DOHH2 (cell line): ENCODE measurements around the gene ITPK1.

Experiments
- H3F3A ChIP-seq: fragments of 200-600 bp; sonication (generic), shearing (Covaris generic); 2 replicates; pipeline ENCODE4 v1.6.0; 2016; ENCODE audit warnings: antibody characterized with exemption, mild to moderate bottlenecking; ENCODE audit not compliant: control insufficient read depth, insufficient read depth
- H3K27ac ChIP-seq: fragments of 200-600 bp; sonication (generic); 2 replicates; pipeline ENCODE4 v1.5.1; 2014; ENCODE audit warnings: low read depth, mild to moderate bottlenecking, low read length, moderate library complexity
- H3K27me3 ChIP-seq: fragments of 200-600 bp; sonication (generic); 2 replicates; pipeline ENCODE4 v1.6.1; 2014; ENCODE audit warnings: mild to moderate bottlenecking, low read length, mixed read lengths; ENCODE audit not compliant: control insufficient read depth
- H3K36me3 ChIP-seq: fragments of 200-600 bp; sonication (generic); 2 replicates; pipeline ENCODE4 v1.6.1; 2014; ENCODE audit warnings: mild to moderate bottlenecking, low read length, moderate library complexity, mixed read lengths; ENCODE audit not compliant: control insufficient read depth
- H3K4me1 ChIP-seq: fragments of 200-600 bp; sonication (generic); 2 replicates; pipeline ENCODE4 v1.6.1; 2014; ENCODE audit warnings: mild to moderate bottlenecking, low read length, mixed read lengths; ENCODE audit not compliant: control insufficient read depth
- H3K4me2 ChIP-seq: fragments of 200-600 bp; sonication (generic); 2 replicates; pipeline ENCODE4 v1.6.0; 2014; ENCODE audit warnings: mild to moderate bottlenecking, low read length, moderate library complexity
- H3K4me3 ChIP-seq: fragments of 200-600 bp; sonication (generic); 2 replicates; pipeline ENCODE4 v1.5.1; 2014; ENCODE audit warnings: mild to moderate bottlenecking, low read length, mixed read lengths
- H3K79me2 ChIP-seq: fragments of 200-600 bp; sonication (generic); 2 replicates; pipeline ENCODE4 v1.6.1; 2014; ENCODE audit warnings: mild to moderate bottlenecking, low read length, mixed read lengths; ENCODE audit not compliant: control insufficient read depth
- H3K9me2 ChIP-seq: fragments of 200-600 bp; sonication (generic); replicated peaks from 2 replicates; pipeline ENCODE4 v1.6.1; 2014; ENCODE audit warnings: mild to moderate bottlenecking, low read length, mixed read lengths; ENCODE audit not compliant: control insufficient read depth
- H3K9me3 ChIP-seq: fragments of 200-600 bp; sonication (generic); 2 replicates; pipeline ENCODE4 v1.6.1; 2014; ENCODE audit warnings: antibody characterized with exemption, low read length, mixed read lengths; ENCODE audit not compliant: control insufficient read depth, insufficient read depth
- H4K20me1 ChIP-seq: fragments of 200-600 bp; sonication (generic); 2 replicates; pipeline ENCODE4 v1.6.0; 2014; ENCODE audit warnings: low read depth, mild to moderate bottlenecking, antibody characterized with exemption, low read length, moderate library complexity; ENCODE audit not compliant: control insufficient read depth, insufficient read depth
- EZH2phosphoT487 ChIP-seq: fragments of 200-600 bp; sonication (generic); IDR thresholded peaks from 2 replicates; pipeline ENCODE4 v1.6.1; 2017; ENCODE audit warnings: borderline replicate concordance, mild to moderate bottlenecking, antibody characterized with exemption, low read length, moderate library complexity, mixed read lengths
- TF ChIP-seq, protein P1 (sequence below): fragments of 200-600 bp; sonication (generic); IDR thresholded peaks from one replicate; pipeline ENCODE4 v1.5.1; 2014; ENCODE audit warnings: antibody characterized with exemption, mild to moderate bottlenecking, low read depth, low read length; ENCODE audit not compliant: poor library complexity, severe bottlenecking

ITPK1 gene

GRCh38 chr14:93011650-93012325, 103.9 kb downstream of the ITPK1 start:
- Histone ChIP-seq H3K27ac (no peak overlapping the region), H4K20me1 (no peaks in the 10 kb centered on the region), H3K9me2 (no peaks in the 10 kb centered on the region), H3K36me3 (no peaks in the 10 kb centered on the region), H3K4me2 (no peak overlapping the region), H3F3A (no peaks in the 10 kb centered on the region), H3K9me3 (no peaks in the 10 kb centered on the region), H3K79me2 (no peaks in the 10 kb centered on the region), H3K4me1 (0 out of 2 replicates have a peak, but pooled peaks cover 2% of the 10 kb centered on the region), H3K27me3 (no peaks in the 10 kb centered on the region), H3K4me3 (no peak overlapping the region)
- no peak for TF ChIP-seq EZH2phosphoT487
- TF ChIP-seq, protein P1, sequence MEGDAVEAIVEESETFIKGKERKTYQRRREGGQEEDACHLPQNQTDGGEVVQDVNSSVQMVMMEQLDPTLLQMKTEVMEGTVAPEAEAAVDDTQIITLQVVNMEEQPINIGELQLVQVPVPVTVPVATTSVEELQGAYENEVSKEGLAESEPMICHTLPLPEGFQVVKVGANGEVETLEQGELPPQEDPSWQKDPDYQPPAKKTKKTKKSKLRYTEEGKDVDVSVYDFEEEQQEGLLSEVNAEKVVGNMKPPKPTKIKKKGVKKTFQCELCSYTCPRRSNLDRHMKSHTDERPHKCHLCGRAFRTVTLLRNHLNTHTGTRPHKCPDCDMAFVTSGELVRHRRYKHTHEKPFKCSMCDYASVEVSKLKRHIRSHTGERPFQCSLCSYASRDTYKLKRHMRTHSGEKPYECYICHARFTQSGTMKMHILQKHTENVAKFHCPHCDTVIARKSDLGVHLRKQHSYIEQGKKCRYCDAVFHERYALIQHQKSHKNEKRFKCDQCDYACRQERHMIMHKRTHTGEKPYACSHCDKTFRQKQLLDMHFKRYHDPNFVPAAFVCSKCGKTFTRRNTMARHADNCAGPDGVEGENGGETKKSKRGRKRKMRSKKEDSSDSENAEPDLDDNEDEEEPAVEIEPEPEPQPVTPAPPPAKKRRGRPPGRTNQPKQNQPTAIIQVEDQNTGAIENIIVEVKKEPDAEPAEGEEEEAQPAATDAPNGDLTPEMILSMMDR, result no peak

GRCh38 chr14:93011141-93011529, 104.6 kb downstream of the ITPK1 start:
- TF ChIP-seq EZH2phosphoT487, result no peak
- TF ChIP-seq, protein P1, result no peak
- H3K4me1 ChIP-seq, result 0 out of 2 replicates have a peak, but pooled peaks cover 2% of the 10 kb centered on the region

DNA sequence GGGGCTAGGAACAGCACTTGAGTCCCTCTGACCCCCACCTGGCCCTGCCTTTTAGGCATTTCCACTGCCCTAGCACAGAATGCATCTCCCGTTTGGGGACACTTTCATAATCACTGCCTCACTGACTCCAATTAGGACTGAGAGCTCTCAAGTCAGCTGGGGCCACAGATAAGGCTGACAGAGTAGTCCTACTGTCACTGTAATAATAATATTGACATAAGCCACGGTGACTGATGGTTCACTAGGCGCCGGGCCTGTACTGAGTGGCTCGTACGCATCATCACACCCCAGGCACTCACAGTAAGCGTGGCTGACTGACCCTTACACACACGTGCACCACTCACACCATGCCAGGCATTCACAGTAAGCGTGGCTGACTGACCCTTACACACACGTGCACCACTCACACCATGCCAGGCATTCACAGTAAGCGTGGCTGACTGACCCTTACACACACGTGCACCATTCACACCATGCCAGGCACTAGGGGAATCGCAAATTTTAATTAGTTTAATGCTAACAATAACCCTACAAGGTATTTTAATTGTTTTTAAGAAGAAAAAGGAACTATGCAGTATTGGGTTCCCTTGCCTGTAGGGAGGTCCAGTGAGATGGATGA, 105.1 kb downstream of the ITPK1 start:
- no peak overlapping the region for H3K4me2 ChIP-seq
- TF ChIP-seq, protein P1, result no peak
- TF ChIP-seq EZH2phosphoT487, result no peak
- no peaks in the 10 kb centered on the region for H3F3A ChIP-seq
- H3K79me2 ChIP-seq, result no peaks in the 10 kb centered on the region
- no peaks in the 10 kb centered on the region for H3K9me2 ChIP-seq
- no peak overlapping the region for H3K27ac ChIP-seq
- H4K20me1 ChIP-seq, result no peaks in the 10 kb centered on the region
- H3K4me1 ChIP-seq, result 0 out of 2 replicates have a peak, but pooled peaks cover 2% of the 10 kb centered on the region
- no peaks in the 10 kb centered on the region for H3K36me3 ChIP-seq
- H3K27me3 ChIP-seq, result no peaks in the 10 kb centered on the region
- H3K4me3 ChIP-seq, result no peak overlapping the region
- H3K9me3 ChIP-seq, result no peaks in the 10 kb centered on the region

More at GRCh38 chr14:93011141-93011529, 104.6 kb downstream of the ITPK1 start:
- Histone ChIP-seq H3K79me2 (no peaks in the 10 kb centered on the region), H3K4me3 (no peak overlapping the region), H3K27ac (no peak overlapping the region), H3K36me3 (no peaks in the 10 kb centered on the region), H3K27me3 (no peaks in the 10 kb centered on the region), H3F3A (no peaks in the 10 kb centered on the region), H3K9me2 (no peaks in the 10 kb centered on the region), H4K20me1 (no peaks in the 10 kb centered on the region), H3K4me2 (no peak overlapping the region), H3K9me3 (no peaks in the 10 kb centered on the region)
